AG09309 (cell line): ENCODE measurements around the gene WHAMM.

Source experiments
- DNase-seq: peaks from one replicate; pipeline ENCODE4 v3.0.0-alpha.2; 2010; ENCODE audit warnings: low read depth
- H3K4me3 ChIP-seq: 2 replicates; pipeline ENCODE4 v1.5.1; 2011; ENCODE audit warnings: mild to moderate bottlenecking, low read depth, low read length, moderate library complexity; ENCODE audit not compliant: control insufficient read depth
- TF ChIP-seq, protein P1 (sequence below): IDR thresholded peaks from 2 replicates; pipeline ENCODE4 v1.5.1; 2011; ENCODE audit warnings: mild to moderate bottlenecking, low read depth, low read length, inconsistent platforms; ENCODE audit not compliant: insufficient read depth, control insufficient read depth; ENCODE audit errors: missing control alignments

Gene WHAMM

GRCh38 chr15:82873000-82873680 lies 63.7 kb downstream of the WHAMM start:
- TF ChIP-seq, protein P1, sequence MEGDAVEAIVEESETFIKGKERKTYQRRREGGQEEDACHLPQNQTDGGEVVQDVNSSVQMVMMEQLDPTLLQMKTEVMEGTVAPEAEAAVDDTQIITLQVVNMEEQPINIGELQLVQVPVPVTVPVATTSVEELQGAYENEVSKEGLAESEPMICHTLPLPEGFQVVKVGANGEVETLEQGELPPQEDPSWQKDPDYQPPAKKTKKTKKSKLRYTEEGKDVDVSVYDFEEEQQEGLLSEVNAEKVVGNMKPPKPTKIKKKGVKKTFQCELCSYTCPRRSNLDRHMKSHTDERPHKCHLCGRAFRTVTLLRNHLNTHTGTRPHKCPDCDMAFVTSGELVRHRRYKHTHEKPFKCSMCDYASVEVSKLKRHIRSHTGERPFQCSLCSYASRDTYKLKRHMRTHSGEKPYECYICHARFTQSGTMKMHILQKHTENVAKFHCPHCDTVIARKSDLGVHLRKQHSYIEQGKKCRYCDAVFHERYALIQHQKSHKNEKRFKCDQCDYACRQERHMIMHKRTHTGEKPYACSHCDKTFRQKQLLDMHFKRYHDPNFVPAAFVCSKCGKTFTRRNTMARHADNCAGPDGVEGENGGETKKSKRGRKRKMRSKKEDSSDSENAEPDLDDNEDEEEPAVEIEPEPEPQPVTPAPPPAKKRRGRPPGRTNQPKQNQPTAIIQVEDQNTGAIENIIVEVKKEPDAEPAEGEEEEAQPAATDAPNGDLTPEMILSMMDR: no peak
- DNase-seq: no peak
- H3K4me3 ChIP-seq: no peak overlapping the region

DNA sequence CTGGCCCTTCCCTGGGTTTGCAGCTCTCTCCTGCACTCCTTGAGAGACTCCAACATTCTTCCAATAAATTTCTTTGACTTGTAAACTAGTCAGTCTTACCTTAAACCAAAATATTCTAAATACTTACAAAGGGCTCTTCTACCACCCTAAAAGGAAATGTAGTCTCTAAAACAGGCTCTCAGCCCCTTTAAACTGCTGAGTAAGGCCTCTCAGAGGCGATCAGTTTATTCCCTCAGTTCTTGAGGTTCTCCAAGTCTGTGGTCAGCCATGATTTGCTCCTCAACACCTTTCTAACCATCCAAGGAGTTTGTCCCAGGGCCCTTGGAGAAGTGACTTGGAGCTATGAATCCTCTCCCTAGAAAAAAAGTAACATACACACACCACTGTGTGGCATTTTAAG lies 64.8 kb downstream of the WHAMM start:
- TF ChIP-seq, protein P1: no peak
- H3K4me3 ChIP-seq: no peak overlapping the region
- no peak for DNase-seq

DNA sequence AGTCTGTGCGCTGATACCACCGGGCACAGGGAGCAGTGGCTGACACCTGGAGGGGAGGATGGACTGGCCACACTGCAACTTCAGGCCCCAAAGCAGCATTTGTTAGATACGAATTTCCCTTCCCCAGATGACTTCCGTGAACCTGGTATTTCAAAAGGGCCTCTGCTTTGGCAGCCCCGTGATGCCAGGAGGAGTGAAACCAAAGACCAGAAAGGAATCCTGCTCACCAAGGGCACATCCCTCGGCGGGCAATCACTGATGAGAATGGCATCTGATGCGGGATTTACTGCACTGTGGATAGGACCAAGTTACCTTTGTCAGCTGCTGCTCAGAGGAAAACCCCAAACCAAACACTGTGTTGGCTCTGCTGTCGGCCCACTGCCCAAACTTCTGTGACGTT lies 65.5 kb downstream of the WHAMM start:
- H3K4me3 ChIP-seq: no peak overlapping the region
- TF ChIP-seq, protein P1: no peak
- DNase-seq: no peak

GRCh38 chr15:82875411-82876003 lies 66.1 kb downstream of the WHAMM start:
- TF ChIP-seq, protein P1: no peak
- DNase-seq: no peak

DNA sequence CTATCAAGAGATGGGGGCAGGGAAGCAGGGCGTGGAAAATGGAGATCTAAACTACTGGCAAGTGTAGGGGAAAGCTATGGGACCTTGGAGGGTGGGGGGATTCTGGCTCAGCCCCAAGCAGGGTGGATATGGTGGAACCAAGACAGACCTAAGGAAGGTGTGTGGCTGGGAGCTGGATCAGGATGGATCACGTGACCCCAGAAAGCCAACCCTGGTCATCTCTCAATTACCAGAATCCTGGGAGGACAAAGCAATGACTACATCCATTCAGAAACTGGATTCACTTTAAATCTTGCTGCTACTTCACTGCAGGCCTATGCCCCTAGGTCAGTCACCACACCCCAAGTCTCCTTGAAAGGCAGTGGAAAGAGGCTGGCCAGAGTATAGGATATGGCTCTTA lies 68.4 kb downstream of the WHAMM start:
- no peak overlapping the region for H3K4me3 ChIP-seq
- TF ChIP-seq, protein P1: no peak

More at GRCh38 chr15:82875411-82876003, 66.1 kb downstream of the WHAMM start:
- H3K4me3 ChIP-seq: no peak overlapping the region

DNA sequence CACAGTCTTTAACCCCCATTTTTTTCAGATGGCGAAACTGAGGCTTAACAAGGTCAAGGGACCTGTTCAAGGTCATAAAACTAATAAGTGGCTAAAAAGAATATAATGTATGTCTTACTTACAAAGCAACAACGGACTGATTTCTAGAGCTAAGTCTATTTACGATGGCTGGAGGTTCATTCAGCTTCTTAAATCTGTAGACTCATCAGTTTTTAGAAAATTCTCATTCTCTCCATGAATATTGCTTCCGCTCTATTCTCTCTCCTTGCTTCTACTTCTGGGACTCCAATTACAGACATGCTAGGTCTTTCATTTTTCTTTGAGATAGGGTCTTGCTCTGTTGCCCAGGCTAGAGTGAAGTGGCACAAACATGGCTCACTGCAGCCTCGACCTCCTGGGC lies 68.9 kb downstream of the WHAMM start:
- TF ChIP-seq, protein P1: no peak
- DNase-seq: no peak
- no peak overlapping the region for H3K4me3 ChIP-seq

More for the DNA sequence above, 68.4 kb downstream of the WHAMM start:
- no peak for DNase-seq

- TF ChIP-seq, protein P1: no peak
- no peak overlapping the region for H3K4me3 ChIP-seq
- DNase-seq: no peak
These were observed 71.3 kb downstream of the WHAMM start for GRCh38 chr15:82880704-82881103.
